RPMI7951 (cell line): ENCODE results near the gene ELOVL6. TPM values are rescaled to one million over a fixed set of nuclear protein-coding genes. Genes with fewer than 3 reads are reported as not detected.

Experiments used
- DNase-seq: peaks from one replicate; pipeline ENCODE4 v3.0.0-alpha.2; 2012; ENCODE audit warnings: low read depth
- total RNA-seq: library from RNA; depleted of rRNA; stranded (reverse); fragments of >200 nt; shearing (Covaris generic); gene quantifications from 2 replicates; pipeline ENCODE4 v1.2.3, GENCODE V29; 2014

The ELOVL6 gene
- total RNA-seq, 1 experiment from 2014 or later, result 8.7 TPM

DNA sequence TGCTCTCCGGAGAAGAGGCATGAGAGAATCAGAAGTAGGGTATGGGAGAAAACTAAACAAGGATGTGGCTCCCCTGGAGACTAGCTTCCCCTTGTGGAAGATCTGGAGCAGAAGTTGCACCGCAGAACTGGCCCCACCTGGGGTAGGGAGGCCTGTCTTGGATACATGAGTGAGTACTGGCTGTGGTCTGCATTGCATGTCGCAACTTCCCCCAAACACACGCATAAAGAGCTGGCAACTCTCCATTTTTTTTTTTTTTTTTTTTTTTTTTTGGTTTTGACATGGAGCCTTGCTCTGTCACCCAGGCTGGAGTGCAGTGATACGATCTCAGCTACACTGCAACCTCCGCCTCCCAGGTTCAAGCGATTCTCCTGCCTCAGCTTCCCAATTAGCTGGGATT is 165.8 kb downstream of the ELOVL6 start:
- DNase-seq, result no peak

DNA sequence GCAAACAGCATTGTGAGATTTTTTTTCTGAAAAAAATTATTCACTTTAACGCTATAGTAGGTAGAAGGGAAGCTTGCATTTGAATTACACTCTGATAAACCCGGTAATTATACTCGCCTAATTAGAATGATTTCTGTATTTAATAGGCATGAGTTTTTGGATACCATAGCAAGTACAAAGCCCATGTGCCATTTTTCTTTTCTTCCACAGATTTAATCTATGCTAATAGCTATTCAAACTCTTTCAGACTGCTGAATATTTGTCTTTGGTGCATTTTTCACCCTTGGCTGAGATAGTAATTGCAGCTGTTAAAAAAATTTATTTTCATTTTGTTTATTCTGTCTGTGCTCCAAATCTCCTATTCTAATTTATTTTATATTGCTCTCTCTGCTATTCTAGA is 172.7 kb downstream of the ELOVL6 start:
- DNase-seq, result no peak

DNA sequence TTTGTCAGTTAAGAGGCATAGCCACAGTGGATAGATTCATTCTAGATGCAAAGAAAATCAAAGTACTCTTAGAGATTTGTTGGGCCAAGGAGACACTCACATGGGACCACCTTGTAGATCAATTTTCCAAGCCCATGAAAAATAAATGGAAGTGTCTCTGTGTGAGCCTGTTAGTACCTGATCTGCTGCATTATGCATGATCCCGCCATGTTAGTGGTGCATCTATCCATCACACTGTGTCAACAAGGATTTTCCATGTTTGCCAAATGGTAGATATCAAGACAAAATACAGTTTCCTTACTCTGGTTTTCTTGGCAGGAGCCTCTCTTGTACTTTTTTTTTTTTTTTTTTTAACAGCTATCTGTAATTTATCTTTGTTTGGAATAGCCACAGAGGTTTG is 173.4 kb downstream of the ELOVL6 start:
- no peak for DNase-seq

DNA sequence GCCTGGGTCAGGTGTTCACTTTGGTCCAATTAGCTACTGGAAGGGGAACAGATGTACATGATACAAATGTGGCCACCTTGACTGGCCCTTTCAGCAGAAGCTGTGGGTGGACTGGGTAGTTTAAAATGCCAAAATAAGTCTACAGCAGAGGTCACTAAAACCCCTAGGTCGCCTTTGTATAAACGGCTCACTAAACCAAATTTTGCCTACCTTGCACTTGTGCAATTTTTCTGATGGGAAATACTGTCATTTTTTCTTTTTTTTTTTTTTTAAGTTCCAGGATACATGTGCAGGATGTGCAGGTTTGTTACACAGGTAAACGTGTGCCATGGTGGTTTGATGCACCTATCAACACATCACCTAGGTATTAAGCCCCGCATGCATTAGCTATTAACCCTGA is 176.0 kb downstream of the ELOVL6 start:
- DNase-seq, result no peak

DNA sequence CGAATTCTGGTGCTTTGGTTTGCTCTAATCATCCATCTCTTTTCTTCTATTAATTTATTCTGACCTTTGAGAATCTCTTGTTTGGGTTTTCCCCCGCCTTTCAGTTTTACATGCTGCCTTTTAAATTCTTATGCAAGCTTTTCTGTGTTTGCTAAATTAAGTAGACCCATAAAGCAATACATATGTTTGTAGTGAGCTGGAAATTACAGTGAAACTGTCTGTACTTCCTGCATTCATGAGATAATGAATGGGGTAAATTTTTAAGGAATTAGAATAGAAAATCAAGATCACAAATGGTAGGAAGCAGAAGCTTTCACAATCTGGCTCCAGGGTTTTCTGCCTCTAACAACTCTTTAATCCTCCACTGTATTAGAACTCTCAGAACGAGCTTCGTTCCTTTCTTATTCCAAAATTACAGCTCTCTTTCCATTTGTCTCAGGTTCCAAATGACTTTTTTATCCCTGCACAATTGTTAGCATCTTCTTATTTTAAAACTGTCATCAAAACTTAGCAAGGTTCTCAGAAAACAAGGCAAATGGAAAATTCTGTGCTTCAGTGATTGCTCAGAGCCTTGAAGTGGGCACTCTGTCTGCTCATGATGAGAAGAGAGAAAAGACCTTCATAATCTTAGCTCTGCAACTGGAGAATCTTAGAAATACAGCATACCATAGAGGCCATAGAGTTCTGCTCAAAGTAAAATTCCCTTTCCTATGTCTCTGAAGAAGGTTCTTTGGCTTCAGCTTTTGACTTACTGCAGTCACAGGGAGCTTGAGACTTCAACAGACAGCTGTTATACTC is 177.6 kb downstream of the ELOVL6 start:
- DNase-seq, result no peak

DNA sequence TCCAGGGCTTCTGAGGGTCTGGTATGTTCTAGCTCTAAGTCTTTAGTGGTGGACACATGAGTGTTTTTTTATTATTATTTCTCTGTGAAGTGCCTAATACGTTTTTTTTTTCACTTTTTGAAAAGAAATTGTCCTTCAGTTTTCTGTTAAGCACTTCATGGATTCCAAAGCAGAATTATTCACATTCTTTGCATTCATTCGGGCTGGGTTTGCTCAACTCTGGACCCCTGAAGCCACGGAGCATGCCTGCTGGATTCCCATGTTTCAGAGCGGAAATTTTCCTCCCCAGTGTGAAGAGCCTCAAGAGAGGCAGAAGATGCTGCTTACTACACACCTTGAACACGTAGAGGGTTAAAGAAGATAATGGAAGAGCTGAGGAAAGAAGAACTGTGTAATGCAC is 178.3 kb downstream of the ELOVL6 start:
- DNase-seq, result no peak

DNA sequence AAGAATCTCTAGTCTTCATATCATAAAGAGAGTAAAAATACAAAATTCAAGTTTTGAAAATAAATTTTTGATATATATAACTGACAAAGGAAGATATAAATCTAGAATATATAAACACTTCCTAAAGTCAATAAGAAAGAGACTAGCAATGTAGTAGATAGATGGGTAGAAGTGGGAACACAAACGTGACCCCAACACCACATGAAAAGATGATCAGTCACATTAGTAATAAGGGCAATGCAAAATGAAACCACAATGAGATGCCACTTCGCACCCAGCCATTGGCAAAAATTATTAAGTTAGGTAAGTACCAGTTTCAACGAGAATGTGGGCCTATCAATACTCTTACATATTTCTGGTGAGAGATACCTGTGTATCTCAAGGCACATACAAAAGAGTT is 179.3 kb downstream of the ELOVL6 start:
- no peak for DNase-seq

DNA sequence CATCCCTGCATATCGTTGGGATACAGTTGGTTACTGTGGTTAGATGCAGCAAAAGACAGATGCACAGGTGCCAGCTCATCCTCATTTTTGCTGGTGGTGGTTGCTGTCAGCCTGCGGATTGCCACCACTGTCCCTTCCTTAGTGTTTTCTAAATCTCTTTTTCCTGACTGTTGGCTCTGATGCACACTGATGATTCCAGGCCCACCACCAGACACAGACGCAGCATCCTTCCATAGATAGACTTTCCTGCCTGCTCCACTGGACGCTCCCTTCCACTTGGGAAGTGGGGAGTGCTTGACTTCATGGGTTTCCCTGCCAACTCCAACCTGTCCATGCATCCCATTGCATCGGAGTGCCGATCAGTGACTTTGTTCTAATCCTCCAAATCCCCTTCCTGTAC is 184.2 kb downstream of the ELOVL6 start:
- DNase-seq, result no peak

DNA sequence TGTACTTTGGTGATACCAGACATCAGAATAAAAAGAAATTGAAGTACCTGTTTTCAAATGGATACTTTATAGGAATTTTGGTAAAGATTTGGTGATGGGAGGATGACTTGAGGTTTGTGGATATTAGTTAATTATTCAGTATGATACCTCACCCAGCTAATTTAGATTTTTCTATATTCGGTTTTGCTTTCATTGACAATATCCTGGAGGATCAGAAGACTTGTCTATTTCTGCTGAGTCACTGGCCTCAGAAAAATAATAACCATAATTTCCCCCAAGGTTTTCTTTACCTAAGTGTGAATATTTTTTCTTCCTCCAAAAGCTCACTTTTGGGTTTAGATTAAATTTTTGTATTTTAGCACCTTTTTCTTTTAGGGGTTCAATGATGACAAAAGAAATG is 185.5 kb downstream of the ELOVL6 start:
- no peak for DNase-seq

DNA sequence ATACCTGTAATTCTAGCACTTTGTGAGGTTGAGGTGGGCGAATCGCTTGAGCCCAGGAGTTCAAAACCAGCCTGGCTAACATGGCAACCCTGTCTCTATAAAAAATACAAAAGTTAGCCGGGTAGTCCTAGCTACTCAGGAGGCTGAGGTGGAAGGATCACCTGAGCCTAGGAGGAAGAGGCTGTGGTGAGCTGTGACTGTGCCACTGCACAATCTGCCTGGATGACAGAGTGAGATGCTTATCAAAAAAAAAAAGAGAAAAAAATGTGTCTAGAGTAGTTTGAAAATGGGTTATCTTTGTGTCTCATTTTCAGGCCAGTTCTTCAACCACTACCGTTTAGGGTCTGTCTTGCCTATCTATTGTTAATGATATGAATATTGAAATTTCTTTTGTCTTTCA is 187.6 kb downstream of the ELOVL6 start:
- no peak for DNase-seq

DNA sequence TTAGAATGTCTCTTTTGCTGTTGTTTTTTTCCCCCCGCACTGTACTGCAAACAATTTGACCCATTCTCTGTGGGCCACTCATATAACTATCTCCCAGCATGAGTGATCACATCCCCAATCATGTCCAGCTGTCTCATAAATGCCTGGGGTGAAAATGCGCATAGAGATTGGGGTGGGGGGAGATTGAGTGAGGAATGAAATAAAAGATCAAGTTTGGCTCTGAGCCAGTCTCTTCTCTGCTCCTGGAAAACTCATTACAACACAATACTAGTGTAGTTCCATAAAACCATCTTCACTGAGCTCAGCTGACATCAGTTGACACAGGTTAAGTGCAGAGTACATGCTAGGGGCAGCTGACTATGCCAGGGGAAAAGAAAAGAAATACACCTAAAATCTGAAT is 188.9 kb downstream of the ELOVL6 start:
- DNase-seq, result no peak

DNA sequence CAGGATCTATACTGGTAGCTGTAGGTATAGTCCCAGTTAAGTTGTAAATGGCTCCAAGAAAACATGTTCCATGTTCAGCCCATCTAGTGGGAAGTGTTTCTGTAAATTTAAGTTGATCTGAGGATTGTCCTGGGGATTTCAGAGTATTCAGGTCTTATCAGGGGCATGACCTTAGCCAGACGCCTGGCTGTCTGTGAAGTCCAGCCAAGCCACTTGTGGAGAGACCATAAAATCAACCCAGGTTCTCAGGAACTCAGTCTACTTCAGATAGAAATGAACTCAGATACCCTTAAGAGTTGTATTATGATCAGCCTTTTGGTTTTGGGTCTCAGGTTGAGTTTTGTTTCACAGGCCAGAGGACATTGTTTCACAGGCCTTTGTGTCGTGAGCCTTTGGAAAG is 189.9 kb downstream of the ELOVL6 start:
- DNase-seq, result no peak

DNA sequence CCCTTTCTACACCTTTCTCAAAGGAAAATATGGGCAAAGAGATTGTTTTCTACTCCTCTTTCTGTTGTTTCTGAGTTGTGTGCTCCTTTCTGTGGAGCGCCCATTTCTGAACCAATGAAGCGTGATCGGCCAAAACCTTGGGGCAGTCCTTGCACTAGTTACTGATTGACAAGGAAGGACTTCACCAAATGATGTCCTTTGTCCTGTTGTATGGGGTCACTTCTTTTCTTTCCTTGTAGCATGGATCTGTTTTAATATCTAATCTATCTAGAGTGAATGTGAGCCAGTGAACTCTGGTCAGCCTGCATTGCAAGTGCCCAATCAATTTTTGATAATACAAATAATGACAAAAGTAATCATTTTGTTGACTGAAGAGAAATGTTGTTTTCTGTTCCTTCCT is 191.2 kb downstream of the ELOVL6 start:
- DNase-seq, result no peak

DNA sequence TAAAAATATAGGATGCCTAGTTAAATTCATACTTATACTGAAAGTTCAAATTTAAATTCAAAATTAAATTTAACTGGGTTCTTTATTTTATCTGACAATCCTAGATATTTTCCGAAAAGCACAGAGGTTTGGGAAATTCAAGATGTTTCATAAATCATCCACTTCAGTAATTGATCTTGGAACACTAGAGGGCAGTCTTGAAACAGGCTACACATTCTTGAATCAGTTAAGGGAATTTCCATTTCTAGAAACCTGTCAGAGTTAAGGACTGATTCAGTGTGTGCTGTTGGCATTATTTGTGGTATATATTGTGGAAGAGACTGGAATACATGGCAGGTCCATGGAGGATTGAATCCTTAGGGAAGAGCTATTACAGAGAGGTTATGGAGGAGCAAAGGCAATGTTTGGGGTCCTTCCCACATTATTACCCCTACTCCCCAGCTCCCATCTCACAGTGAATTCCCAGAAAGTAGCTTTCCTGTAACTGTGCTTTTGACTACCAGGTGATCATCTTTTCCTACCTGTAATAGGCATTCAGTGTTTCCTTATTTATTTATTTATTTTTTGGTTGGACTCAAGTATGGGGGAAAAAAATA is 192.9 kb downstream of the ELOVL6 start:
- peak; percentile 58 for DNase-seq

DNA sequence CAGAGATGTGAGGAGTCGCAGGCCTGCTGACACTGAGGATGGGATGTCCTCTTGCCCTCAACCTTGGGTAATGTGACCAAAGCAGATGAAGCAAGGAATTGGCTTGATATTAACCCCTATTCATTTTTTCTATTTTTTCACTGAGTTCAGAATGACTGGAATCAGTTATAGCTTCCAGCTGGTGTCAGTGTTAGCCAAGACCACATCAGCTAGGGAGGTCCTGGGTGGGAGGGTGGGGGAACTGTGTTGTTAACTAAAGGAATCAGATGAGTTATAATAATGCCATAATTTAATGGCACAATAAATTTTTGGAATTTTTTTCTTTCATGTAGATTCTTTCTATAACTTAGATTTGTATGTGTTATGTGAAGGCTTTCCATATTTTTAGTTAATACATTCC is 193.9 kb downstream of the ELOVL6 start:
- DNase-seq, result no peak

DNA sequence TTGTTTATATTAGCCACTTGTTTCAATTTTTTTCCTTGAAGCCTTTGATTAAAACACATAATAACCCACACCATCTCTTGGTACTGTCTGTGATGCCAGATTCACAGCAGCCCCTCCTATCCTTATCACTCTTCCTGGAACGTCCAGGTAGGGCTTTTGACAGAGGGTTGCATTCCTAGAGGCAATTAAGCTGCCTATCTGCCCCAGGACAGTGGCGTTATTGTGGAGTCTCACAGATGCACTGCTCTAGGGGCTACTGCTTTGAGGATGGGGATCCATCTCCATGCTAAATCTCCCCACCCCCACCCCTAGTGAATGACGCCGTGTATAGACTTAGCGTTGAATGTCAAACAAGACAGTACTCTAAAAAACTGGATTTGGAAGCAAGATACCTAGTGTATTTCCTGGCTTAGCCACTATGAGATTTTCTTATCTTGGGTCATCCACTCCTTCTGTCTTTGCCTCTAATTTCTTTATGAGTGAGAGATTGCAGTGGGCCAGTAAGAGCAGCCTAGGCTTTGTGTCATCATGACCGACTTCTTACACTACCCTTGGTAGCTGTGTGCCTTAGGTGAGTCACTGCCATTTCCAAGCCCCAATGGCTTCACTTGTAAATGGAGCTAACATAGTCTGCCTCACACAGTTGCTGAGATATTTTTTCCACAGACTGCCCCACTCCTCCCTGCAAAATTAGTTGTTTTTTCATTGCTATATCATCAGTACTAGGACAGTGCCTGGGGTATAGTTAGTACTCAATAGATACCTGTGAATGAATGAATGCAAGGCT is 194.8 kb downstream of the ELOVL6 start:
- DNase-seq, result no peak

DNA sequence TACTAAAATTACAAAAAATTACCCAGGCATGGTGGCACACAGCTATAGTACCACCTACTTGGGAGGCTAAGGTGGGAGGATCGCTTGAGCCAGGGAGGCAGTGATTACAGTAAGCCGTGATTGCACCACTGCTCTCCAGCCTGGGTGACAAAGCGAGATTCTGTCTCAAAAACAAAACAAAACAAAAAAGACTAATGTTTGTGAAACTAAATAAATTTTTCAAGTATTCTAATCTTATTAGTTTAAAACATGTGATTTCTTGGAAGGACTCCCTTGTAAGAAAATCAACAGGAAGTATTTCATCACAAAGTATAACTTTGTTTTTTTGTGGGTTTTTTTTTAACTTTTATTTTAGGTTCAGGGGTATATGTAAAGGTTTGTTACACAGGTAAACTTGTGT is 196.1 kb downstream of the ELOVL6 start:
- DNase-seq, result no peak

DNA sequence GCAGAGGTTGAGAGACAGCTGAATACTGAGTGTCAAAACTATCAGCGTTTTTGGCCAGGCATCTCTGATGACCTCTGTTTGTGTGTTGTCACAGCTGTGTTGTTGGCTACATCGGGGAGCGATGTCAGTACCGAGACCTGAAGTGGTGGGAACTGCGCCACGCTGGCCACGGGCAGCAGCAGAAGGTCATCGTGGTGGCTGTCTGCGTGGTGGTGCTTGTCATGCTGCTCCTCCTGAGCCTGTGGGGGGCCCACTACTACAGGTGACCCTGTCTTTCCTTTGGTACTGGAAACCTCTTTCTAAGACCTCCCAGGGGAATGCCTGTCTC is 198.9 kb downstream of the ELOVL6 start:
- DNase-seq, result no peak

DNA sequence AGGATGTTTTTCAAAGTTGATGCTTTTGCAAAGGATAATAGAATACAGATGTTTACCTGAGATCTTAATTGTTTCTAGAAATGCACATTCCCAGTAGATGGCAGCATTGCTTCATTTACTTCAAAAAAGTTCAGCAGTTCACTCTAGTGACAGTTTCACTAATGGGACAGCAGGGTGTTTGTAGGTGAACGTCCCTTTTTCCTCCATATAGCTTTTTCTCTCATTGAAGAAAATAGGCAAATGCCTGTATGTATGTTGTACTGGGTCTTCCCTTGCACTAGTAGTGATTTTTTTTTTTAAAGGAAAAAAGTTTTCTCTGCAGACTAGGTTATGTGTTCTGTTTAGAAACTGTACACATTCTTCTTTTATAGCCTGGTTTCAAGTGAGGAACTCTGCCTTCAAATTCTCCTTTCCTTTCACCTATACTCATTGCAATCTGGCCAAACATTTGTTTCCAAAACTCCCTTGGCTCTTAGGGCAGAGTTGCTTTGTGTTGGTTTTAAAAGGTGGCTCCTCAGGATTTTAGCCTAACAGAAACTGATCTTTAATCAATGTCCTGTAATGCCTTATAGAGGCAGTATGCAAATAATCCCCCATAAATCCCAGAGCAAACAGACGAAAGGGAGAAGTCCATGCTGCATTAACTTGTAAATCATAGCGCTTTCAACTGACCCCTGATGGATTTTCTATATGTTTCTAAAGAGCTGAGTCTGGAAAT is 199.4 kb downstream of the ELOVL6 start:
- DNase-seq, result peak; percentile 55

DNA sequence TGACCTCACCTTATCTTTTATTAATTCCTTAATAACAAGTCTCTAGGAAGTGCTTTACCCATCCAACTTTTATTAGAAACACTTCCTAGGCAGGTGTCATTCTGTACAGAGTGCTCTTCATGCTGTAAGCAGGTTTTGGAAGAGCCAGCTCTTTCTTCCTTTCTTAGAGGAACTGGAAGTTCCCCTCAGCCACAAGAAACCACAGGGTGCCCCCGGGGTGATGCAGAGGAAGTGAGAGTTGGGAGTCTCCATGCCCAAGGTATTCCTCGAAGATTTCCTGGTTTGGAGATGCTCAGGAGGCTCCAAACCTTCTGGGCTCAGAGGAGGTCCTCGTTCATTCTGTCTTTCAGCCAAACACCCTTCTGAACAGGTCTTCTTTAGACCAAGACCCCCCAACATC is 201.9 kb downstream of the ELOVL6 start:
- DNase-seq, result peak; percentile 13
